Endothelial cell of umbilical vein (primary cell): ENCODE data around the gene MCFD2. TPM values are rescaled to one million over a fixed set of nuclear protein-coding genes. Genes with fewer than 3 reads are reported as not detected.

Source experiments
- BruUV-seq: library from RNA; stranded (reverse); fragments of 400-500 nt; replicated peaks from 2 replicates; lab custom pipeline; 2021; lab: Mats Ljungman, UMichigan
- CTCF ChIA-PET: fragments of 300-600, 350-600 bp; sonication (Branson Sonifier 250); formaldehyde crosslinking; loops from one replicate; lab custom pipeline; 2021; ENCODE audit warnings: antibody characterized with exemption, inconsistent platforms; lab: Charles Lee
- POLR2A ChIA-PET: fragments of 300-600, 350-600 bp; sonication (Branson Sonifier 250); formaldehyde crosslinking; loops from one replicate; lab custom pipeline; 2021; ENCODE audit warnings: antibody characterized with exemption, inconsistent platforms; lab: Charles Lee
- DNase-seq: peaks from one replicate; pipeline ENCODE4 v3.0.0-alpha.2; 2011; ENCODE audit warnings: low read depth, low spot score
- FAIRE-seq: peaks from 2 replicates; lab custom pipeline; 2011; peaks lifted over from hg19 to GRCh38; lab: Jason Lieb, UNC
- H2AFZ ChIP-seq: 2 replicates; pipeline ENCODE4 v1.6.0; 2012; ENCODE audit warnings: low read depth, low read length, control low read depth, inconsistent platforms
- H3K27ac ChIP-seq: 2 replicates; pipeline ENCODE4 v1.5.1; 2011; ENCODE audit warnings: low read depth, mild to moderate bottlenecking, control low read depth, low read length, moderate library complexity; ENCODE audit not compliant: insufficient read depth
- H3K27me3 ChIP-seq, 2 experiments: 2 replicates each; pipeline versions ENCODE4 v1.6.0 to v1.6.1; 2011; ENCODE audit warnings: low read length in 2 of 2, mixed read lengths in 1 of 2; ENCODE audit not compliant: control insufficient read depth in 2 of 2, insufficient read depth in 2 of 2
- H3K36me3 ChIP-seq, 2 experiments: 2 replicates in 1 of 2; 3 replicates in 1 of 2; pipeline ENCODE4 v1.5.1; 2011; ENCODE audit warnings: low read length in 2 of 2, mild to moderate bottlenecking in 1 of 2, moderate library complexity in 1 of 2; ENCODE audit not compliant: control insufficient read depth in 2 of 2, insufficient read depth in 2 of 2; ENCODE audit errors: extremely low read depth in 1 of 2
- H3K4me1 ChIP-seq: 3 replicates; pipeline ENCODE4 v1.5.1; 2011; ENCODE audit warnings: mild to moderate bottlenecking, low read length; ENCODE audit not compliant: control insufficient read depth, insufficient read depth; ENCODE audit errors: extremely low read depth
- H3K4me2 ChIP-seq: 2 replicates; pipeline ENCODE4 v1.6.1; 2011; ENCODE audit warnings: low read length, control low read depth, mixed read lengths; ENCODE audit not compliant: insufficient read depth
- H3K4me3 ChIP-seq, 3 experiments: fragments of 200-600 bp in 1 of 3; sonication (generic), shearing (Covaris generic) in 1 of 3; replicated peaks in 1 of 3; 2 replicates each; pipeline ENCODE4 v1.5.1; 2011 to 2016; ENCODE audit warnings: control low read depth in 3 of 3, low read length in 3 of 3, mild to moderate bottlenecking in 2 of 3, inconsistent platforms in 1 of 3, low read depth in 1 of 3, moderate library complexity in 1 of 3; ENCODE audit not compliant: insufficient read depth in 1 of 3
- H3K79me2 ChIP-seq: 2 replicates; pipeline ENCODE4 v1.6.0; 2012; ENCODE audit warnings: low read length, inconsistent platforms; ENCODE audit not compliant: control insufficient read depth, insufficient read depth
- H3K9ac ChIP-seq: replicated peaks from 2 replicates; pipeline ENCODE3; 2011; ENCODE audit warnings: low read length, control low read depth; ENCODE audit not compliant: insufficient read depth; ENCODE audit errors: extremely low read depth
- H3K9me1 ChIP-seq: replicated peaks from 3 replicates; pipeline ENCODE4 v1.6.0; 2011; ENCODE audit warnings: mild to moderate bottlenecking, low read length; ENCODE audit not compliant: control insufficient read depth, insufficient read depth; ENCODE audit errors: extremely low read depth
- H3K9me3 ChIP-seq: replicated peaks from 2 replicates; pipeline ENCODE4 v1.5.1; 2012; ENCODE audit warnings: low read length, inconsistent platforms; ENCODE audit not compliant: control insufficient read depth, insufficient read depth
- H4K20me1 ChIP-seq: replicated peaks from 2 replicates; pipeline ENCODE3; 2011; ENCODE audit warnings: mild to moderate bottlenecking, low read length; ENCODE audit not compliant: control insufficient read depth, insufficient read depth; ENCODE audit errors: extremely low read depth
- CTCF ChIP-seq, 2 donors: IDR thresholded peaks; 1 replicate in 1 of 2; 2 replicates in 1 of 2; pipeline ENCODE4 v1.5.1; 2011; ENCODE audit warnings: low read length in 2 of 2, mild to moderate bottlenecking in 2 of 2, moderate library complexity in 2 of 2, control low read depth in 1 of 2, inconsistent platforms in 1 of 2, low read depth in 1 of 2; ENCODE audit not compliant: insufficient read depth in 1 of 2; ENCODE audit errors: extremely low read depth in 1 of 2
- EZH2 ChIP-seq: IDR thresholded peaks from 2 replicates; pipeline ENCODE4 v1.6.1; 2012; ENCODE audit warnings: borderline replicate concordance, low read depth, mild to moderate bottlenecking, moderate library complexity, low read length, inconsistent platforms; ENCODE audit not compliant: severe bottlenecking
- GATA2 ChIP-seq: IDR thresholded peaks from 2 replicates; pipeline ENCODE4 v1.7.0; 2011; ENCODE audit warnings: low read depth, mild to moderate bottlenecking, moderate library complexity, mixed read lengths, low read length; ENCODE audit not compliant: insufficient read length, insufficient read depth
- POLR2A ChIP-seq: IDR thresholded peaks from 2 replicates; pipeline ENCODE4 v1.6.1; 2012; ENCODE audit warnings: low read depth, mild to moderate bottlenecking, control low read depth, low read length
- POLR2AphosphoS5 ChIP-seq: IDR thresholded peaks from 2 replicates; pipeline ENCODE4 v1.6.1; 2012; ENCODE audit warnings: low read depth, mild to moderate bottlenecking, control low read depth, low read length, moderate library complexity; ENCODE audit not compliant: insufficient read depth
- dilution Hi-C: fragments of 300-500 bp; cut with MboI; formaldehyde crosslinking; loops from one replicate; pipeline ENCODE4 v1.15.0; 2019; ENCODE audit warnings: low sequenced_read_pairs; ENCODE audit not compliant: extremely low pct_ligation_motif_present
- intact Hi-C: fragments of 100-400 bp; cut with micrococcal nuclease; formaldehyde crosslinking; loops from one replicate; pipeline ENCODE4 v1.10.0; 2022
- polyA plus RNA-seq, 4 experiments: library from polyadenylated mRNA; depleted of rRNA in 3 of 4; stranded (reverse) in 3 of 4; unstranded in 1 of 4; fragments of >200 nt; gene quantifications; 2 replicates each; pipeline versions ENCODE4 v1.2.1 to v1.2.3, GENCODE V29; 2011 to 2012; ENCODE audit warnings: missing spikeins in 1 of 4
- total RNA-seq: library from RNA; stranded (reverse); gene quantifications from 2 replicates; pipeline ENCODE4 v1.2.3, GENCODE V29; 2021
- TF ChIP-seq, protein P1 (sequence below): IDR thresholded peaks from 2 replicates; pipeline ENCODE4 v1.6.1; 2011; ENCODE audit not compliant: insufficient read depth, insufficient read length

The MCFD2 gene
- total and polyA plus RNA-seq, 2 donors (not counting 3 experiments of a cell fraction or from before 2014, with no cell fraction given) = 74.8 to 141 TPM

- Histone ChIP-seq H3K9me3 (no peaks in the 10 kb centered on the region), H3K79me2 (no peaks in the 10 kb centered on the region), H3K27ac (peak overlapping the region; percentile 73), H3K9me1 (no peaks in the 10 kb centered on the region), H3K9ac (peak overlapping the region; percentile 40), H3K4me3 (no peak overlapping the region), H2AFZ (no peak overlapping the region), H4K20me1 (no peaks in the 10 kb centered on the region), H3K4me1 (peaks cover 17% of the 10 kb centered on the region), H3K4me2 (no peak overlapping the region), H3K36me3 (peaks cover 0 to 18% of the 10 kb centered on the region in 2 experiments), H3K27me3 (no peaks in the 10 kb centered on the region)
- CTCF ChIA-PET = interaction anchor here (1.0 to 1.7 kb wide), 3 partner anchors 12 to 364 kb away, joined by 3 to 5 read pairs (median 5); no protein-coding TSS in a partner anchor
- TF ChIP-seq GATA2 (no peak), POLR2A (no peak), EZH2 (no peak), CTCF (IDR thresholded peaks at IDR 0.05; ENCODE audit: extremely low read depth in 1 of 2, insufficient read depth in 1 of 2, low read depth in 1 of 2, low read length in 2 of 2) (no peak), POLR2AphosphoS5 (no peak)
- TF ChIP-seq, protein P1, sequence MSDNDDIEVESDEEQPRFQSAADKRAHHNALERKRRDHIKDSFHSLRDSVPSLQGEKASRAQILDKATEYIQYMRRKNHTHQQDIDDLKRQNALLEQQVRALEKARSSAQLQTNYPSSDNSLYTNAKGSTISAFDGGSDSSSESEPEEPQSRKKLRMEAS = no peak
- DNase-seq = no peak
- dilution Hi-C loops = no loop called here
- POLR2A ChIA-PET = no interaction called here
- FAIRE-seq = no peak
- intact Hi-C loops = loop anchor here (1.0 kb wide), 1 partner anchor 39 kb away; no protein-coding TSS in a partner anchor
- BruUV-seq = no TSS peak
These were observed 40.2 kb upstream of the MCFD2 start for GRCh38 chr2:46955764-46956163.
